Measurements from ENCODE around the gene TSR3.

TSR3 gene

DNA sequence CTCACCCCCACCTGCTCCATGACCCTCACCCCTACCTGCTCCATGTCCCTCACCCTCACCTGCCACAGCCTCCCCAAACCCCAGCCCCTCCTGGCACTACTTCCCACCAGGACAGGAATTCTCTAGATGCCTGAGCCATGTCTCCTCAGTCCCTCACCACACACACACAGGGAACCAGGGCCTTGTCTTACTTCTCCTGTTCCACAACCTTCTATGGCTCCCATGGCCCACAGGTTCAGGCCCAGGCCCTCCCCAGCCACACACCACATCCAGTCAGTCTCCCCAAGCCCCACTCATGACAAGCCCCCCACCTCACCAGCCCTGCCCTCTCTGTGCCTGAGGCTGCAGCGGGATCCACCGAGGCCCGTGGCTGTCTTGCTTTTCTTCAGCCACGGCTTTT, 45.3 kb downstream of the TSR3 start:
- FAIRE-seq, result no peak

DNA sequence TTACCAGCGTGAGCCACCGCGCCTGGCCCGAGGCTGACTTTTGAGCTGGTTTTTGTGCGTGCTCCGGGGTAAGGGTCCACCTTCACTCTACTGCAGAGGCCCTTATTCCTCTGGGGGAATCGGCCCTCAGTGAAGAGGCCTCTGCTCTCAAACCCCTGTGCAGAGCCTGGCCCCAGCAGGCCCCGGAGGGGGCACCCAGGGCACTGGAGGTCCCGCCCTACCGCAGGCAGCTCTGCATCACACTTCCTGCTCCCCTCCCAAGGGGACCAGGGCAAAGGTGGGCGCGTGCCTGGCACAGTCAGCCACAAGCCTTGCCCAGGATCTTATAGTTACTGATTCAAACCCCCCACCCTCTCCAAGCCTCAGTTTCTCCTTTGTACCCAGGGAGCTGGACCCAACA, 45.9 kb downstream of the TSR3 start:
- no peak for FAIRE-seq

DNA sequence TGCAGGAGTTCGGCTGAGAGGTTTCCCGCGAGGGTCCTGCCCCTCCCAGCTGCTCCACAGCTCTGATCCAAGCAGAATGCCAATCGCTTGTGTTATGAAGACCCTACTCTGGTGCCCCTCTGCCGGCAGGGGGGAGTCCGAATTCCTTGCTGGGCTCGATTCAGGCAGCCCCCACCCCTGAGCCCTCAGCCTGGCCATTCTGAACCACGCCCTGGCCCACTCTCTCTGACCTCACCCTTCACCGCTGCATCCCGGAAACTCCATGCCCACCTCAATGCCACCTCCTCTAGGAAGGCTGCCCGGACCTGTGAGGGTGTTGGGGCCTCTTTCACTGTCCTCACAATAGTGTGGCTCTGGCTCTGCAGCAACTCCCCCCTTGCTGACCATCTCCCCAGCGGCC, 50.1 kb downstream of the TSR3 start:
- FAIRE-seq, result no peak

DNA sequence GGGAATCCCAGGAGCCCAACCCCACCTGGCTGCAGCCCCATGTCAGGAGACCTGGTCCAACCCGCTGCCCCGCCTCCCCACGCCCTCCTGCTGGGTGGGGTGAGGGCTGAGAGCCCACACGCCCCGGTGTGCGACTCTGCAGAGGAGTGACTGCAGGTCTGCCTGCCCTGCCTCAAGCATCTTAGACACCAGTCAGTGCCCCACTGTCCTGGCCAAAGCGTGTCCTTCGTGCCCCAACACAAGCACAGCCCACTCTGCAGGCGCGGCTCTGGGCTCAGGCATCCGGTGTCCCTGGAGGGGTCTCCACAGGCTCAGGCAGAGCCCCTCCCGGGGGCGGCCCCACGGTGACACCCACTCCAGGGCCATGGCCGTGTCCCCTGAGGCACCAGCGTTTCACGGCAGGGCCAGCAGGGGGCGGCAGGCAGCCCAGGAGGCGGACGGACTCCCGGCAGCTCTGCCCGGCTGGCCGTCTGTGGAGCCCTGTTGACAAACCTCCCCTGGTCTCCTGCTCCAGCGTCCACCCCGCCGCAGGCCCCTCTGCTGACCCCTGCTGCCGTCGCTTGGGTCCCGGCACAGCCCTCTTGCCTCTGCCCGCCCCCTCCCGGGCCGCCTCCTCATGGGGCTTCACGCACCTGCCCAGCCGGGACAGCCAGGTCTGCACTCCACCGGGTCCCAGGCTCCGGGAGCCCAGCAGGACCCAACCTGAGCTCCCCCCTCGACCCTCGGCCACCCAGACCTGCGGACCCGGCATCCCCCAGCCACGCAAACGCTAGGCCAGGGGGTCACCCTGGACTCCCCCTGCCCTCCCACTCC, 50.8 kb downstream of the TSR3 start:
- FAIRE-seq, result no peak

DNA sequence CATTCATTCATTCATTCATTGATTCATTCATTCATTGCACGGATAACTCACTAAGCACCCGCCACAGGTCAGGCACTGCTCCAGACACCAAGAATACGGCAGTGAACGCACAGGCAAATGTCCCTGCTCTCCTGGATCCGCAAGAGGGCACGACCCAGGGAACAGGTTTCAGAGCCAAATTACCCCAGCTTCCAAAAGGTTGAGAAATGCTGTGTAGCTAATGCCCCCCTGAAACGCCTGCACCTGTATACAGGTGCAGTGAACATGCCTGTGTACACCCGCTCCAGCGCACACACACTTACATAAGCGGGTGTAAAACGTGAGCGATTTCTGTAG, 51.8 kb downstream of the TSR3 start:
- FAIRE-seq, result no peak
